ENCODE results near the gene KIAA2012.

DNA sequence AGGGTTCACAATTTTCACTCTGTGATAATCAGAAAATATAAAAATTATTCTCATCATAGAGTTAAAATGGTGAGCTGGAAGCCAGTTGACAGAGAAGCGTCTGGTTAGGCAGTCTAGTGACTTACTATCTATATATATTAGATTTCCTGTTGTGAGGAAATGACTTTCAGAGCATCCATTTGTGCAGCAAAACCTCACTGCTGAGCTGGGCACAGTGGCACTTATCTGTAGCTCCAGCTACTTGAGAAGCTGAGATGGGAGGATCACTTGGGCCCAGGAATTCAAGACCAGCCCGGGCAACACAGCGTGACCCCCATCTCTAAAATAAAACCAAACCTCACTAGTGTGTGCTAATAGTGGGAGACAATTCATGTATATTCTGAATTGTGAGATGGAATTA, 7.2 kb upstream of the KIAA2012 start:
- TF ChIP-seq, protein P1, sequence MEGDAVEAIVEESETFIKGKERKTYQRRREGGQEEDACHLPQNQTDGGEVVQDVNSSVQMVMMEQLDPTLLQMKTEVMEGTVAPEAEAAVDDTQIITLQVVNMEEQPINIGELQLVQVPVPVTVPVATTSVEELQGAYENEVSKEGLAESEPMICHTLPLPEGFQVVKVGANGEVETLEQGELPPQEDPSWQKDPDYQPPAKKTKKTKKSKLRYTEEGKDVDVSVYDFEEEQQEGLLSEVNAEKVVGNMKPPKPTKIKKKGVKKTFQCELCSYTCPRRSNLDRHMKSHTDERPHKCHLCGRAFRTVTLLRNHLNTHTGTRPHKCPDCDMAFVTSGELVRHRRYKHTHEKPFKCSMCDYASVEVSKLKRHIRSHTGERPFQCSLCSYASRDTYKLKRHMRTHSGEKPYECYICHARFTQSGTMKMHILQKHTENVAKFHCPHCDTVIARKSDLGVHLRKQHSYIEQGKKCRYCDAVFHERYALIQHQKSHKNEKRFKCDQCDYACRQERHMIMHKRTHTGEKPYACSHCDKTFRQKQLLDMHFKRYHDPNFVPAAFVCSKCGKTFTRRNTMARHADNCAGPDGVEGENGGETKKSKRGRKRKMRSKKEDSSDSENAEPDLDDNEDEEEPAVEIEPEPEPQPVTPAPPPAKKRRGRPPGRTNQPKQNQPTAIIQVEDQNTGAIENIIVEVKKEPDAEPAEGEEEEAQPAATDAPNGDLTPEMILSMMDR (conservative IDR thresholded peaks at IDR 0.05; ENCODE audit: low read depth, low read length) = no peak
- TF ChIP-seq EZH2 (IDR thresholded peaks at IDR 0.05; ENCODE audit: borderline replicate concordance, low read depth, low read length, poor library complexity, severe bottlenecking) = no peak

All from A673 (cell line).